Dedifferentiated amniotic fluid mesenchymal stem cell (primary cell): Measurements from ENCODE around the gene SRD5A3.

Experiments
- DNase-seq: peaks from one replicate; pipeline ENCODE4 v3.0.0-alpha.2; 2016; ENCODE audit errors: extremely low spot score

Gene SRD5A3

DNA sequence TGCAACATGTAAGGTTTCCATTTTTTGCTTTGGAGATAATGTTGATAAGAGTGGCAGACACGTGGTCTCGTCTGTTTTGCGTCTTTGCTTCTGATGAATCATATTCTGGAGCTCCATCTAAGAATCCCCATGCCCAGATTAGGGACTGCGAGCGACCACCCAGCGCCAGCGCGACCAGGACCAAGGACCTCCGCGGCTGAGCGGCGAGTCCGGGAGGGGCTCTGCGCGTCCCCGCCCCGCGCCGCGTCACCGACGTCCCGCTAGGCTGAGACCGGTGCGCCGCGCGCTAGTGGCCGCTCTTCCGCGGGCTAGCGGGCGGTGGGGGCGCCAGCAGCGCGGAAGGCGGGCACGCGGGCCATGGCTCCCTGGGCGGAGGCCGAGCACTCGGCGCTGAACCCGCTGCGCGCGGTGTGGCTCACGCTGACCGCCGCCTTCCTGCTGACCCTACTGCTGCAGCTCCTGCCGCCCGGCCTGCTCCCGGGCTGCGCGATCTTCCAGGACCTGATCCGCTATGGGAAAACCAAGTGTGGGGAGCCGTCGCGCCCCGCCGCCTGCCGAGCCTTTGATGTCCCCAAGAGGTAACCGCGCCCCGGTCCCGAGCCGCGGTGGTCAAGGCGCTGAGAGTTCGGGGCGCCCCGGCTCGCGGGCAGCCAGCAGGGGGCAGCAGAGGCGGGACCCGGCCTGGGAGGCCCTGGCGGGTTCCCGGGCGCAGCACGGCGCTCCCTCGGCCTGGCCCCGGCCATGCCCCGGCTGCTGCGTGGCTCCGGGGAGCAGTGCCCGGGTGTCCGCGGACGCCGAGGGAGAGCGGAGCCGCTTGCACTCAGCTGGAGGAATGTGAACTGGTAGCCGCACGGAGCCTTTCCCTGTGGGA, at the start of gene SRD5A3:
Gene SRD5A3, plus strand, starts transcription at position 263 of the 871 bp plus-strand sequence. Its CDS starts 95 bp downstream, at position 358.
- DNase-seq = peak; percentile 66

DNA sequence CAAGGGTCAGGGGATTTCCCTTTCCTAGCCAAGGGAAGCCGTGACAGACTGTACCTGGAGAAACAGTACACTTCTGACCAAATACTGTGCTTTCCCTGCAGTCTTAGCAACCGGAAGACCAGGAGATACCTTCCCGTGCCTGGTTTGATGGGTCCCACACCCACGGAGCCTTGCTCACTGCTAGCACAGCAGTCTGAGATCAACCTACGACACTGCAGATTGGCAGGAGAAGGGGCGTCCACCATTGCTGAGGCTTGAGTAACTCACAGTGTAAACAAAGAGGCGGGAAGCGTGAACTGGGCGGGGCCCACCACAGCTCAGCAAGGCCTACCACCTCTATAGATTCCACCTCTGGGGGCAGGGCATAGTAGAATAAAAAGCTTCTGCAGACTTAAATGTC, 48.7 kb upstream of the SRD5A3 start:
- no peak for DNase-seq

DNA sequence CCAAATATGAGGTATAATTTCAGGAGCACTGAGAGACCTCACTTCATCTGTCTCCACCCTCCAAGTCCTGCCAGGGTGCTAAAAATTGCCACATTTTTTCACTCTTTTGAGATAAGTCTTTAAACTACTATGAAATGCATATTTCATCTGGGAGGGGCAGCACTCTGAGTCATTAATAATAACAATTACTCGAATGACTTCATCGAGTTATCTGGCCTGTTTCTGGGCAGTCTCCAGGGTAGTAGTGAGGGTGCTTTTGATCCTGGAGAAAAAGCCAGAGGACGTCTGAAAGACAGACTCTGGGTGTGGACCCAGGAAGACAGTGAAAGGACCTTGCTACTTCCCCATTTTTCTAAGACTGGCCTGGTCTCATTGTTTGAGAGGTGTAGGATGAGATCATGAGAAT, 42.3 kb upstream of the SRD5A3 start:
- DNase-seq = peak; percentile 36

DNA sequence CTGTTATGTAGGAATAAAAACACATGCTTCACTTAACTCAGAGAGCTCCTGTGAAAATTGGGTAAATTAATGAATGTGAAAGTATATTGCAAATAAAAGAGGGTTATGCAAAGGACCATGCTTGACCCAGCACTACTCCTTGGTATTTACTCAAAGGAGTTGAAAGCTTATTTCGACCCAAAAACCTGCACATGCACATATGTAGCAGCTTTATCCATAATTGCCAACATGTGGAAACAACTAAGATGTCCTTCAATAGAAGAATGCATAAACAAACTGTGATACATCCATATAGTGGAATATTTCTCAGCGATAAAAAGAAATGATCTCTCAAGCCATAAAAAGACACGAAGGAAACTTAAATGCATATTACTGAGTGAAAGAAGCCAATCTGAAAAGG, 41.7 kb upstream of the SRD5A3 start:
- no peak for DNase-seq

DNA sequence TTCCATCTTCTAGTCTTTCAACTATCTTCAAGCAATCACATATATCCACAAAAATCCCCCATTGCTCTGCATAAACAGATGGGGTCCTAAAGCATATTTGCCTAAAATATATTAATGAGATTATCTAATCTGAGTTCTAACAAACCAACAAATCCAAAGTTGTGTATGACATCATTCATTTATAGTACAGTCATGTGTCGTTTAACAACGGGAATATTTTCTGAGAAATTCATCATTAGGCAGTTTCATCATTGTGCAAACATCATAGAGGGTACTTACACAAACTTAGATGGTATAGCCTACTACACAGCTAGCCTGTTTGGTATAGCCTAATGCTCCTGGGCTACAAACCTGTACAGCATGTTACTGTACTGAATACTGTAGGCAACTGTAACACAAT, 38.0 kb upstream of the SRD5A3 start:
- DNase-seq = no peak

DNA sequence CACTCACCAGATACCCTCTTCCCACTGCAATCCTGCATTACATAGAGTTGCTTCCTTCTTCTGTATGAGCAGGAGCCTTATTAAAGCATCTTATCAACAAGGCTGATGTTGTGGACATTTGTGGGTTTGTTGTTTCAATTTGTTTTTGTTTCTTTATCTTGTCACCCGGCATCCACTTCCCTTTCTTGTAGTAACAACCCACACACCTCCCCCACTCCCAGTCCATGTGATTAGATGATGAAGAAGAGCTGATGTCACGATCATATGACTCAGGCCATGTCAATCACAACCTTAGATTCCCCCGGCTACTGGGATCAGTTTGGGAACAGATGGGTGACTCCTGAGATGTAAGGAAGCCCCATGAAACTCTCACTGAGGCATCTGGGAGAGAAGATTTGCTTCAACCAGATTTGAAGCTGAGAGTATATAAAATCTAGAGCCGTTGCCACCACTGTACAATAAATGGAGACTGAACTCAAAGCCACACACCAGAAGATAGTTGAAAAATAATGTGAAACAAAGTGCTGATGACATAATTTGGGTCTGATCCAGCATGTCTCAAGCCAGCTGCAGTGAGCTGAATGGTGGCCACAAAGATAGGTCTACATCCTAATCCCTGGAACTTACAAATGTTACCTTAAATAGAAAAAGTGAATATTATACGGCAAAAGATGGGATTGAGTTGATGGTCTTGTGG, 34.1 kb upstream of the SRD5A3 start:
- DNase-seq = no peak

DNA sequence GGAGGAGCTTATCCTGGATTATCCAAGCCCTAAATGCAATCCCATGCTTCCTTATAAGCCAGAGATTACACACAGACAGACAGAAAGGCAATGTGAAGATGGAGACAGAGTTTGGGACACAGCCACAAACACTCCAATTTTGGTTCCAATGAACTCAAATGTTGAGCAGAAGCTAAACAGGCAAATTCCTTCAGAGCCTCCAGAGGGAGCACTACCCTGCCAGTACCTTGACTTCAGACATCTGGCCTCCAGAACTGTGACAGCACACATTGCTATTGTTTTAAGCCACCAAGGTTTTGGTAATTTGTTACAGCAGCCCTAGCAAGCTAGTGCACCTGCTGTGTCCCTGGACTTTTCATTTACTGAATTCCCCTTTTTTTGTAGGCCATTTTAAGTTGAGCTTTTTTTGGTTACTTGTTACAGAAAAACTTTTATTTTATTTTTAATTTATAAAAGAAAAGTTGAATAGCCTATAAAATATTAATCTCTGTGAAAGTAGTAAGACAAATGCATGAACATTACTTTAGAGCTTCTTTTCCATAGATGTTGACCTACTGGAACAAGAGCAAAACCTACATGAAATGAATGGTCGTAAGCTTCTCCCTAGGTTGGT, 33.4 kb upstream of the SRD5A3 start:
- peak; percentile 25 for DNase-seq

DNA sequence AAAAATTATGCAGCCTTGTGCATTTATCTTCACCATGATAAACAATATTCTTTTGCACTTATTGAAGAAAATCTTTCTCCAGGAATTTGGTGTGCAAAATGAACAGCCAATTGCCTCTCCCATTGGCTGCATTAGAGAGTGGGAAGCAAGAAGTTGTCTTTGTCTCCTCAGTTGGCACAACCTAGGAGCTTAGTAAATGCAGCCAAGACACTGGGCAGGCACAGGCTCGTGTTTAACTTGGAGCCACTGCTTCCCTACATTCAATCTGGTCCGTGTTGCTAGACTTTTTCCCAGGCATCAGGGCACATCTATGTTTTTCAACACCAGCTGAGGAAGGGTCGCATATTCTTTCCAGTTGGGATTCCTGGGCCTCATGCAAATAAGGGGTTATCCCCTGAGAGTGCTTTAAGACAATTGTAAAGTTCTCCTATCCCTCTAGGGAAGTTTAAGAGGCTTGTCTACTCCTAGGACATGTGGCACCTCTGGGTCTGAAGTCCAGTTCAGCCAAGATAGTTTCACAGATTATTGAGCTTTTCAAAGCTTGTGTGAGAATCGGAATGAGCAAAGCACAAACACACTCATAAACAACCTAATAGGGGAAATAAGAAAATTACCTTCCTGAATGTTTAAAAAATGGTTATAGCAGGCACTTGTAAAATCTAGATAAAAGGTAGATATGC, 31.8 kb upstream of the SRD5A3 start:
- no peak for DNase-seq

DNA sequence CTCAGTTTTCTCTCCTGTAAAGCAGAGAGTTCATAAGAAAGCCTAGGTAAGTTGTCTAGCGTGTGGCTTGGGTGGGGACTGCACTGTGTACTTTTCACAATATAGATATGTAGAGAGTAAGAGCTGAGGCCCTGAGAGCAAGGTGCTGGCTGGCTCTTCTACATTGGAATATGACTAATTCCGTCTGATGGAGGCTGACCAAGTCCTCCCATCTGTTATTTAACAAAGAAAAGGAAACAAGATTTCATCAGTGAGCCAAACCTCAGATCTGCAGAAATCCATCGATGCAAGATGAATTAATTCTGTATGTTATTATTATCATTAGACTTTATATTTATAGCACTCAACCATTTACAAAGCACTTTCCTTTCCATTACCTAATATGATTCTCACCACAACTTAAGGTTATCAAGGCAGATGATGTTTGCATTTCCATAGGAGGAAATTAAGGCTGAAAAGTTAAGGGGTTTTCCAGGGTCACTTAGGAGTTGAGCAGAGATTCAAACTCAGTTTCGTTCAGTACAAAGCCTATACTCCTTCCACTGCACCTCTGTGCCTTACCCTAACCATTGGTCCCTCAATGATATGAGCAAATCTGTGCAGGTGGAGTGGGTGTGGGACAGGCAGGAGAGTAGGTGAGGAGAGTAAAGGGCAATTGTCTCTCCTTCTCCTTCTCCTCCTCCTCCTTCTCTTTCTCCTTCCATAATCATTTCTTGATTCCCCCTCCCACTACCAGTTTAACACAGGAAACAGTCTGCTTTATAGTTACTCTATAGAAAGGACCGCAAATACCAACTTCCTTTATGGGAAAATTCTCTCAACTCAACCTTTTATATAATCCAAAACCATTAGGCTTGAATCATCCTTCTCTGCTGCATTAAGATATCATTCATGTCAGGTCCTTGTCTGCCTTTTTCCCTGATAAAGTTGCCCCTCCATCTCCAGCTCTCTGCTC, 27.6 kb upstream of the SRD5A3 start:
- DNase-seq = no peak

DNA sequence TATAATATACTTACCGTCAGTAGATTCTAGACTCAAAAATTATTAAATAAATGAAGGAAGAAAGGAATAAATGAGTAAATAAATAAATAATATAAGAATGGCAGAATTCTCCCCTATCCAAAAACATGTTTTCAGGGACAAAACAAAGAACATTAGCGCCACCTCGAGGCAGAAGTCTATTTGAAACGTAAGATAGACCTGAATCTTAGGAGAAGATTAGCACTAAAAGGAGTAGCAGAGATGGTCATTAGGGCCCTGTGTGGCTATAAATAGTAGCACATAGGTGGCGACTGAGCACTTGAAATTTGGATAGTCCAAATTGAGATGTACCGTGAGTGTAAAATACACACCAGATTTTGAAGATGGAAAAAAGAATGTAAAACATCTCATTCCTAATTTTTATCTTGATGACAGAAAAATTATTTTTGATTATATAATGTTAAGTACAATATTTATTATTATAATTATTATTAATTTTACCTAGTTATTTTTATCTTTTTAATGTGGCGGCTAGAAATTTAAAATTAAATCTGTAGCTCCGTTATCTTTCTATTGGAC, 24.3 kb upstream of the SRD5A3 start:
- DNase-seq = peak; percentile 84

DNA sequence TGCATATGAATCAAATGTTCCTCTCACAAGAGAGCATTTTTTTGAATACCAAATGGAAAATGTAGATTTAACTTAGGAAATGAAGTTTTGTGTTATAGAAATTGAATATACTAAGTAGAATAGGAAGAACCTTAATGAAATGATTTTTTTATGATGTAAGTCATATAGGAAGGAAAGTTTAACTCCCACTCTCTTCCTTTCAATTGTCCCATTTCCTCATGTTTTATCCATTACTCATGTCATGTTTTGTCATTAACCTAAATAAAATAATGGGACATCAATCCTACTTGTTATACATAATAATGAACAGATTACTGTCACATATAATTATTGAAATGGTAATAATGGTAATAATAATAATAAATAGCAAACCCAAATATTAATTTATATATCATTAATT, 22.7 kb upstream of the SRD5A3 start:
- no peak for DNase-seq

DNA sequence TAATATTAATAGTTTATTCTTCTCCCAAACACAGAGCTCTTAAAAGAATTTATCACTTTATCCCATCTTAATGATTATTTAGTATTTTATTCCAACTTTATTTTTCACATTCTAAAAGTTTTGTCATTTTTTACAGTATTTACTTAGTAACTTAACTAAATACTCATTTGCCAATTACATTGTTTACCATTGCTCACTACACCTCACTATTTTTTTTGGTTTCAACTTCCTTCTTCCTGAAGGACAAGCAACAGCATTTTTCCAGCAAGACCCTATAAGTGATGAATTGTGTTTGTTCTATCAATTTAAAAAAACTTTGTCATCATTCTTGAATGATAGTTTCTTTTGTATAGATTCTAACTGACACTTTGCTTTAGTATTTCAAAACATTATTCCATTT, 19.4 kb upstream of the SRD5A3 start:
- DNase-seq = no peak

DNA sequence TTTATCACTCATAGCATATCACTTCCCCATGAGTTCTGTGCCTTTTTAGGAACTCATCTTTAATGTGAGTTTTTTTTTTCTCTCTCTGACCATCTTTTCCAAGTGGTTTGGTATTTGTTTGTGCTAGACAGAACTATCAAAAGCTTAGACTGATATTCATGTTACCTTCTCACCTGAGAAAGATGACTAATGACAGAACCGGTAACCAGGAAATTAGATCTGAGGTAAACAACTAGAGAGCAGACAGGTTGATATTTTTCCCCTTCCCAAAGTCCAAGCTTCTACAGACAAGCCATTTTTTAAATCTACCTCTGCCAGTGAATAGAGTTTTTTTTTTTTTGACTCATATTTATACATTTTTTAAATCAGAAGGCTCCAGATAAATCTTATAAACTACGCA, 17.0 kb upstream of the SRD5A3 start:
- no peak for DNase-seq

DNA sequence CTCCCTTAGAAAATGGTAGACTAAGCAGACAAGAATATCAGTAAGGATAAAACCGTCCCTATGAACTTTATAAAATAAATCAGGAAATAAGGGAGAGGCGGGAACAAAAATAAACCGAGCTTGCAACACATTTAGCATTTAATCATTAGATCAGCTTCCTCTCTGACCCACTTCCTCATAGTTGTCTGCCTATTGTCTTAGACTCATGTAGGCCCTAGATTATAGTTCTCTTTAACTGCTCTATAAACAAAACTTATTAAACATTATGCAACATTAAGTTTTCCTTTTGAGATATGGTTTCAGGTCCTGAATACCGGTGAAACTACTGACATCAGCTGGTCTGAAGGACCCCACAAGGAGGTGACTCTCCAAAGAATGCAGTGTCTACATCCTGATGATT, 15.8 kb upstream of the SRD5A3 start:
- DNase-seq = no peak

DNA sequence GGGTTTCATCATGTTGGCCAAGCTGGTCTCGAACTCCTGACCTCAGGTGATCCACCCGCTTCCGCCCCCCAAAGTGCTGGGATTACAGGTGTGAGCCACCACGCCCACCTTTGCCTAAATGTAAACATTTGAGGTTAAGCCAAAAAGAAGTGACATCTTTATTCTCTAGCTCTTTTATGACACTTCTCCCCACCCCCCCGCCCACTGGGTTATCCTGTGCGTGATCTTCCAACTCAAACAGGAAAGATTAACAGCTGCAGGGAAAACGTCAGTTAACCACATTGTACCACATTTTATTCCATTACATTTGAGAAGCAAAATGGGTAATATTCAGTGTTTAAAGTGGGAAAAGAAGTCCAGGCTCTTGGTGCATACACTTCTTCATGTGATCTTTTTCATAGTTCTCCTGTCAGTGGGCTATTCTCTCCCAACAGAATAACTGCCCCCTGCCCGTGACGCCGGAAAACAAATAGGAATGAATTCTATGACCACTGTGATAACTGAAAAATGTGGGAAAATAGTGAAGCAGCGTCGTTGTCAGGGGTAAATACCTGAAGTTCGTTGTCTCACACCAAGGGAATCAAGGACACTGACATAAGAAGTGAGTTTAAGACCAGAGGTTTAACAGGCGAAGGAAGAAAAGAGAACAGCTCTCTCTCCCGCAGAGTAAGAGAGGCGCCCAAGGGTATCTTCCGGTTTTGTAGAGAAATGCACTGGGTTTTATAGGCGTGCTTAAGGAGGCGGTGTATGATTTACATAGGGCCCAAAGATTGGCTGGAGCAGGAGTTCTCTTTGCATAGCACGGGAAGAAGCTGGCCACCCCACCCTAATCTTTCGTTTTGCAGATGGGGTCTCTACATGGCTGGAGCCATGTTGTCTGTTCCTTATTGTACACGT, 9.7 kb upstream of the SRD5A3 start:
- no peak for DNase-seq

DNA sequence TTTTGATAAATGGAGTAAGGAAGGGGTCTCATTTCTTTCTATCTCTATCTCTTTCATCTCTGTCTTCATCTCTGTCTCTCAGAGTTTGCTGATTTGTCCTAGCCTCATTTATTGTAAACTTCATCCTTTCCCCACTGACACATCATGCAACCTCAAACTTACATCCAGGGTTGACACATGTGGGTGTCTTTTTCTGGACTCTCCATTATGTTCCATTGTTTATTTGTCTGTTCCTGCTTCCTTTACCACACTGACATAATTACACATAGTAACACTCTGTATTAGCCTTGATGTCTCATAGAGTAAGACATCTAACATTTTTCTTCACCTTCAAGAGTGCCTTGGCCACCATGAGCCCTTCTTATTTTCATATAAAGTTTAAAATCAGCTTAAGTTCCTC, 8.1 kb upstream of the SRD5A3 start:
- DNase-seq = no peak

DNA sequence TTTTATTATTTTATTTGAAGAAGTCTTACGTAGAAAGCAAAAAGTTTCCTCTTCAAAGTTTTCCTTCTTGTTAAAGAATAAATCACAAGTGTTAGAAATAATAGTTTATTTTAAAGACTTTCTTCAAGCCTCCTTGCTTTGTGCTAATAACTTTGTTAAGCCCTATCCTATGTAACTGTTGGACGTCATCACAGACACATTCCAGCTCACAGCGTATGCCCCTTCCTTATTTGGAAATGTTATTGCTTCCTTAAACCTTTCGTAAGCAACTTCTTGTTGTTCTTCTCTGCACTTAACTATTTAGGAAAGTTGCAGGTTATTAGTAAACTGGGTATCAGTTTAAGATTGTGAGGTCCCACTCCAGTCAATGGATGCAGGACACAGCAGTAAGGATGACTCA, 7.6 kb upstream of the SRD5A3 start:
- no peak for DNase-seq

DNA sequence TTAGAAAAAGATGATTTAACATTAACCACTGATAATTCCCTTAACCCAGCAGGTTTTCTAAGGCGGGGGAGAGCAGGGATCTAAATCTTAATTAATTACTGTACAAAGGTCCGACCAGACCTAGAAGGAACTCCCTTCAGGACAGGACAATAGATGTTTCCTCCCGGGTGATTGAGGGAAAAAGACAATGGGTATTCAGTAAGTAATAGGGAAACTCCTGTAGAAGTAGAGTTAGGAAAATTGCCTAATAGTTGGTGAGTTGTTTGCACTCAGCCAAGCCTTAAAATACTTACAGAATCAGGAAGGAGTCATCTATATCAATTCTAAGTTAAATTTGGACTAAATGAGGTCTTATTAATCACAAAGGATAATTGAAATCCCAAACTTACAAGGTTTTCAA, 5.8 kb upstream of the SRD5A3 start:
- DNase-seq = no peak

DNA sequence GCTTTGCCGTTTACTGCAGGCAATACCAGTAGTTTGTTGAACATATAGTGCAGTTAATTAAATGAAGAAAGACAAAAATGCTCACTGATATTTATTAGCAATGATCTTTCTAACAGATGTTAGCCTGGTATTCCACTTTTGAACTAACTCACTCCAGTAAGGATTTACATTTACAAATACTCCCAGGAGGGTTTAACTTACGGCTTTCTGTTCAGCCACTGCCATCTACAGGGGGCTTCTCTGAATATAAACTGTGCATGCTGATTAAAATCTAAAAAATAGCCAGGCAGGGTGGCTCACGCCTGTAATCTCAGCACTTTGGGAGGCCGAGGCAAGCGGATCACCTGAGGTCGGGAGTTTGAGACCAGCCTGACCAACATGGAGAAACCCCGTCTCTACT, 2.2 kb upstream of the SRD5A3 start:
- no peak for DNase-seq

DNA sequence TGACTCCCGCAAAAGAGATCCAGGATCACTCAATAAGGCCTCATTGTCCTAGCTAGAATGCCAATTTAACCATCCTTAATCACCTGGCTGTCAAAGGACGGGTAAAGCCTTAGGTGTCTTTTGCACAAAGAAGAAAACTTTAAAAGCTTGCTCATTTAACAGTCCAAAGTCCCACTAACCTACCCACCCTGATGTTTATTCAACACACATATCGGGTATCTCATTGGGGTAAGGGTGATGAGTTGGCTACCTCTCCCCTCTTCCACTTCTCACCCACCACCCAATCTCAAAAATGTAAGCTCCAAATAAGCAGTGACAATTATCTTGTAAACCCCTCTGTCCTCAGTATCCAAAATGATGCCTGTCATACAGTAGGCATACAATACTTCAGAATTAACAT, 988 bp upstream of the SRD5A3 start:
- DNase-seq = no peak
